Muscle of leg (tissue), 11 donors: ENCODE measurements around the gene CD101. TPM values are rescaled to one million over a fixed set of nuclear protein-coding genes. Genes with fewer than 3 reads are reported as not detected.

Experiments used
- DNase-seq: peaks from one replicate; pipeline ENCODE4 v3.0.0; 2013
- H3K27ac ChIP-seq: one replicate; pipeline ENCODE4 v1.5.1; 2013; ENCODE audit warnings: mild to moderate bottlenecking, low read length, control low read depth
- H3K27me3 ChIP-seq: one replicate; pipeline ENCODE4 v1.6.1; 2013; ENCODE audit warnings: low read length; ENCODE audit not compliant: control insufficient read depth, insufficient read depth
- H3K36me3 ChIP-seq: one replicate; pipeline ENCODE4 v1.6.1; 2013; ENCODE audit warnings: low read length; ENCODE audit not compliant: control insufficient read depth, insufficient read depth
- H3K4me1 ChIP-seq: one replicate; pipeline ENCODE4 v1.6.1; 2013; ENCODE audit warnings: low read length; ENCODE audit not compliant: control insufficient read depth, insufficient read depth
- H3K4me3 ChIP-seq: one replicate; pipeline ENCODE4 v1.5.1; 2013; ENCODE audit warnings: low read length, control low read depth
- H3K9me3 ChIP-seq: replicated peaks from 2 replicates; pipeline ENCODE4 v1.6.1; 2013; ENCODE audit warnings: low read depth, low read length; ENCODE audit not compliant: control insufficient read depth
- WGBS: methylation state at CpG from one replicate; pipeline ENCODE4 v1.1.5; 2013; ENCODE audit warnings: missing lambda C conversion rate; ENCODE audit not compliant: insufficient coverage; 5-methylcytosine and 5-hydroxymethylcytosine counted together
- polyA plus RNA-seq, 8 donors: library from polyadenylated mRNA; unstranded; fragments of 120-200 nt; gene quantifications; one replicate each; pipeline versions ENCODE4 v1.2.1 to v1.2.3, GENCODE V29; 2013; ENCODE audit warnings: inconsistent platforms in 1 of 8, low replicate concordance in 1 of 8; ENCODE audit not compliant: insufficient read length in 8 of 8, insufficient read depth in 1 of 8
- total RNA-seq: library from RNA; stranded (reverse); fragments of 120-200 nt; gene quantifications from one replicate; pipeline ENCODE4 v1.2.4, GENCODE V29; 2013

Gene CD101
- total and polyA plus RNA-seq, 9 donors = 3.5 to 8.4 (median 5.0) TPM

DNA sequence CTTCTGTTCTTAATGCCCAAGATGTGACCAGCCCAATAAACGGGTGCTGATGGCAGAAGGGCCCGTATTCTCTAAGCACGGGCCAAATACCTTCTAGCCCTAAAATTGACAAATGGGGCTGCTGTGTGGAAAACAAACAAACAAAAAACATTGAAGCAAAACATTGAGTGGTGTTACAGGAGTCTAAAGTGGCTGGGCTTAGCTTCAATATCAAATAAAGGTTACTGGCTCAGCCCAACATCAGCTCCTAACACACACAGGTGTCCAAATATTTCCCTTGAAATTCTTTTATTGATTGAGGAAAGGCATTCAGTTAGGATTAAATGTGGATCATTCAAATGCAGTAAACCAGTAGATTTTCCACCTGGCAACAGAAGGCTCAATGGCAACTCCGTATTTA lies 45.2 kb downstream of the CD101 start:
- Histone ChIP-seq H3K27me3 (no peaks in the 10 kb centered on the region), H3K27ac (no peak overlapping the region), H3K4me3 (no peak overlapping the region), H3K9me3 (no peaks in the 10 kb centered on the region), H3K4me1 (peaks cover 4% of the 10 kb centered on the region), H3K36me3 (no peaks in the 10 kb centered on the region)
- DNase-seq = no peak
- WGBS = 20% methylated on average over 1 of the region's 4 CpGs

DNA sequence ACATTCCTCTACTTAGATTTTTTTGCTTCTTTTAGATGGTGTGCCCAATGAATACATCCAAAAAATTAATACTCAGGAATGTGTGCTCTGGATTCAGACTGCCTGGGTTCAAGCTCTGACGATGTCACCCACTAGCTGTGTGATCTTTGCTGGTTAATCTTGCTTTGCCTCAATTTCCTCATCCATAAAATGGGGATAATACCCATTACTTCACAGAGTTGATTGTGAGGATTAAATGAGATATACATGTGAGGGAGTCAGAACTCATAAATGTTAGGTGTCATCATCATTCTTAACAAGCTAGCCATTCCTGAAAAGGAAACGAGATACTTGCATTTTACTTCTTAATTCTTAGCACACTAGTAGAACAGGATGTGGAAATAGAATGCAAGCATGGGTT lies 45.7 kb downstream of the CD101 start:
- no CpG with 5 or more reads among the region's 2 CpGs for WGBS
- DNase-seq = no peak
- Histone ChIP-seq H3K27me3 (no peaks in the 10 kb centered on the region), H3K9me3 (no peaks in the 10 kb centered on the region), H3K36me3 (no peaks in the 10 kb centered on the region), H3K27ac (no peak overlapping the region), H3K4me3 (no peak overlapping the region), H3K4me1 (peaks cover 4% of the 10 kb centered on the region)

DNA sequence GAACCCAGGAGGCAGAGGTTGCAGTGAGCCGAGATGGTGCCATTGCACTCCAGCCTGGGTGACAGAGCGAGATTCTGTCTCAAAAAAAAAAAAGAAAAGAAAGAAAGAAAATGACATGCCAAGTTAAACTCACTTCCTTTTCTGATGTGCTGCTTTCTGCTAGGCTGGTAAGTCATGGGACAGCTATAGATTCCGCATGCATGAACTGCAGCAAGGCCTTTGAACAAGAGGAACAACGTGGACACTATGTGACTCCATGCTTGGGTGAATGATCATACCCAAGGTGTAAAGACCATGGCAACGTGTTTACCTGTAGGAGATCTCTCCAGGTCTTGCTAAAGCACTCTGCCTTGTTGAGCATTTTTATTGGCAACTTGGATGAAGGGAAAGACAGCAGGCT lies 48.3 kb downstream of the CD101 start:
- Histone ChIP-seq H3K4me3 (no peak overlapping the region), H3K27me3 (no peaks in the 10 kb centered on the region), H3K36me3 (no peaks in the 10 kb centered on the region), H3K27ac (no peak overlapping the region), H3K4me1 (peaks cover 4% of the 10 kb centered on the region), H3K9me3 (no peaks in the 10 kb centered on the region)
- peak; percentile 58 for DNase-seq
- WGBS = 87% methylated on average over 5 of the region's 5 CpGs

DNA sequence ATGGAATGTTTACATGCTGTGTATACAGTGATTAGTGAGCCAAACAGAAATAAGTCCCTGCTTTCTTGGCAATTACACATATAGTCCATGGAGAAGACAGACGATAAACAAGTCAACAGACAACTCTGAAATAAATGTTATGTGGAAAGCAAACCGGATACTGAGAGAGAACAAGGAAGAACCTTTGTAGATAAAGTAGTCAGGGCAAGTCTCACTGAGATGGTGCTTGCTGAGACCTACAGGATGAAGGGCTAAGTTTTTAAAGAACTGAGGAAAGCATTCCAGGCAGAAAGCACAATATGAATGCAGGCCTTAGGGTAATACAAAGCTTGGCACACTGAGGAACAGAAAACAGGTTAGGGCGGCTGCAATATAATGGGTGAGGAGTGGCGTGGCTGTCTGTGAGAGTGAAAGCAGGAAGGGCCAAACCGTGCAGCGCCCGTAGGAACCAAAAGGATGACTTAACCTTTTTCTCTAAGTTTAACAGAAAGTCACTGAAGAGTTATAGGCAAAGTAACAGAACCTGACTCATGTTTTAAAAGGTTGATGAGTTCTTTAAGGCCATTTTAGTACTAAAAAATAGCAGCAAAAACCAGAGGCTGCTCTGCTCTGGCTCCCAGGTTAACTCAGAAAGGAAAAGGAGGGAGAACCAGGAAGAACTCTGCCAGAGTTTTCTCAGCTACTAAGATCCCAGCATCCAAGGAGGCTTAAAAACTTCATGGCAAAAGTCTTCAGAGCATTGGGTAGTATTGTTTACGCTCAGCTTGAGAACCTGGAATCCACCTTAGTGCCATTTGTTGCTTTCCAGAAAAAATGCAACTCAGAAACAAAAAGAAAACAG lies 49.9 kb downstream of the CD101 start:
- H3K36me3 ChIP-seq = no peaks in the 10 kb centered on the region
- DNase-seq = no peak
- no peaks in the 10 kb centered on the region for H3K9me3 ChIP-seq
- H3K4me1 ChIP-seq = peaks cover 4% of the 10 kb centered on the region
- peak overlapping the region; percentile 20 for H3K27ac ChIP-seq
- H3K27me3 ChIP-seq = no peaks in the 10 kb centered on the region
- 17% methylated on average over 3 of the region's 8 CpGs for WGBS
- no peak overlapping the region for H3K4me3 ChIP-seq

DNA sequence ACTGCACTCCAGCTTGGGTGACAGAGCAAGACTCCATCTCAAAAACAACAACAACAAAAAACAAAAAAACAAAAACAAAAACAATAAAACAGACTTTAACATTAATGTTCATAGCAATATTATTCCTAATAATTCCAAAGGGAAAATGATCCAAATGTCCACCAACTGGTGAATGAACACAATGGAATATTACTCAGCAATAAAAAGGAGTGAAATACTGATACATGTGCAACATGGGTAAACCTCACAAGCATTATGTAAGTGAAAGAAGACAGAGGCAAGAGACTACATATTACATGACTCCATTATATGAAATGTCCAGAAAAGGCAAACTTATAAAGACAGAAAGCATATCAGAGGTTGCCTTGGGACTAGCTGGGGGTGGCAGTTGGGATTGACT lies 52.5 kb downstream of the CD101 start:
- no peak for DNase-seq
- H3K27me3 ChIP-seq = no peaks in the 10 kb centered on the region
- H3K27ac ChIP-seq = no peak overlapping the region
- no peak overlapping the region for H3K4me3 ChIP-seq
- H3K36me3 ChIP-seq = no peaks in the 10 kb centered on the region
- H3K4me1 ChIP-seq = no peaks in the 10 kb centered on the region
- H3K9me3 ChIP-seq = no peaks in the 10 kb centered on the region

DNA sequence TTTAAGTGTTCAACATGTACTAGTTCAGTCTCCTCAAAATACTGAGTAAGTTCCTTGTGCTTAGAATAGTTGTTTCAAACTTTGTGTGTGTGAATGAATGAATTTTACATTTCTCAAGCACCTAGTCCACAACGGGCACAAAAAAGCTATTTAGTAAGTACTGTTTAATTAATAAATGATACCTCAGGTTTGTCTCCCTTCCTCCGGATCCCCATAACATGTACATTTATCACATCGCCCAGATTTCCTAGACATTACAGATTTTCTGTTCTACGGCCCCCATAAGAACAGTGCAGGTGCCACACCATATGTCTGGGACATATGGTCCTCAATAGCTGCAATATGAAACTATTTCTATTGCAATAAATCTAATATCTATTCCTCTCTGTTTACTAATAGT lies 57.2 kb downstream of the CD101 start:
- Histone ChIP-seq H3K9me3 (no peaks in the 10 kb centered on the region), H3K36me3 (no peaks in the 10 kb centered on the region), H3K27me3 (no peaks in the 10 kb centered on the region), H3K4me3 (no peak overlapping the region), H3K4me1 (peaks cover 3% of the 10 kb centered on the region), H3K27ac (no peak overlapping the region)
- no CpG with 5 or more reads among the region's 4 CpGs for WGBS
- DNase-seq = no peak

DNA sequence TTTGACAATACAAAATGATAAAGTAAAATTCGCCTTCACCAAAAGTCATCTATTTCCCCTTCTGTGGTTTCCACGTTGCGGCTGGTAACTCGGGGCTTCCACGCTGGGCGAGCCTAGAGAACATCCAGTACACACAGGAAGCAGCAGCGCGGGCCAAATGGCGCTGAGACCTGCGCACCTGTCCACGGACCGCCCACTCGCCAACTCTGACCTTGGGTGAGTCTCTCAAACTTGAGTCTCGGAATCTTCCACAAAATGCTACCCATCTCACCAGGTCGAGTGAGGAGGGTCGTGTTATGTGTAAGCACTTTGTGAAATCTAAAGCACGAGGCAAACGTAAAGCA lies 57.7 kb downstream of the CD101 start:
- H3K4me1 ChIP-seq = peaks cover 3% of the 10 kb centered on the region
- 2% methylated on average over 11 of the region's 18 CpGs for WGBS
- DNase-seq = peak; percentile 48
- no peaks in the 10 kb centered on the region for H3K27me3 ChIP-seq
- H3K4me3 ChIP-seq = peak overlapping the region; percentile 63
- no peaks in the 10 kb centered on the region for H3K36me3 ChIP-seq
- H3K9me3 ChIP-seq = no peaks in the 10 kb centered on the region
- peak overlapping the region; percentile 89 for H3K27ac ChIP-seq

DNA sequence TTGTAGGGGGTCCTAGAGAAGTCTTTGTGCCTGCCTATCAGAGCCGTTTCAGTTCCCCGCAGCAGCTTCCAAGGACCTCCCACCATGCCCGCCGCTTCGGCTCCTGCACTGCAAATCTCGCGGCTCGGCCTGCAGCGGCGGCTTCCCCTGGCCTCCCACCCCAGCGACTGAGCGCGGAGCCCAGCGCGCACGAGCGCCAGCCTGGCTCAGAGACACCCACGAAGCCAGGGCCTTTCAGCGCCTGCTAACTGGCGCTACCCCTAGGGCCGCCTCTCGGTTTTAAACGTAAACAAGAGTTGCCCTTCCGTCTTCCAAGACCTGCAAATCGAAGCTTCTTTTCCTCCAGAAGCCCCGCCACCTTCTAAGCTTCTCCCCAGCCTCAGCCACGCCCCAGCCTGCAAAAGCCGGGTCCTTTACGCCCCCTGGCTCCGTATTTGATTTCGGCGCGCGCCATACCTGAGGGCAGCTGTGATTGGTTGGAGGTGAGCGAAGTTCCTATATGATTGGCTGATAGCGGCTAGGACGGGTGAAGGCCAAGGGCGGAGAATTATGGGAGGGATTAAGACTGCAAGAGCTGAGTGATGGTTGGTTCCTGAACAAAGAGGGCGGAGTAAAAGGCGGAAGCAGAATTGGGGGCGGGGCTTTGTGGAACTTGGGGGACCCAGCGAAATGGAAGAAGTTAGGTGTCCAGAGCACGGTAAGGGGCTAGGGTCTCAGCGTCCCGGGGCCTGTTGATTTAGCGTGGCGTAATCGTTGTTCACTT lies 58.3 kb downstream of the CD101 start, which contains the start of gene TTF2:
TTF2 (plus strand) TSS at position 649 of the 763 bp plus-strand sequence; CDS start at position 670, 21 bp downstream.
- Histone ChIP-seq H3K27me3 (no peaks in the 10 kb centered on the region), H3K27ac (peak within 1 kb of the TSS; percentile 89), H3K36me3 (no peaks in the 10 kb centered on the region), H3K4me3 (peak within 1 kb of the TSS; percentile 63), H3K9me3 (no peaks in the 10 kb centered on the region), H3K4me1 (peaks cover 3% of the 10 kb centered on the region)
- peak; percentile 100 for DNase-seq
- WGBS = under 1% methylated on average over 38 of the region's 48 CpGs

DNA sequence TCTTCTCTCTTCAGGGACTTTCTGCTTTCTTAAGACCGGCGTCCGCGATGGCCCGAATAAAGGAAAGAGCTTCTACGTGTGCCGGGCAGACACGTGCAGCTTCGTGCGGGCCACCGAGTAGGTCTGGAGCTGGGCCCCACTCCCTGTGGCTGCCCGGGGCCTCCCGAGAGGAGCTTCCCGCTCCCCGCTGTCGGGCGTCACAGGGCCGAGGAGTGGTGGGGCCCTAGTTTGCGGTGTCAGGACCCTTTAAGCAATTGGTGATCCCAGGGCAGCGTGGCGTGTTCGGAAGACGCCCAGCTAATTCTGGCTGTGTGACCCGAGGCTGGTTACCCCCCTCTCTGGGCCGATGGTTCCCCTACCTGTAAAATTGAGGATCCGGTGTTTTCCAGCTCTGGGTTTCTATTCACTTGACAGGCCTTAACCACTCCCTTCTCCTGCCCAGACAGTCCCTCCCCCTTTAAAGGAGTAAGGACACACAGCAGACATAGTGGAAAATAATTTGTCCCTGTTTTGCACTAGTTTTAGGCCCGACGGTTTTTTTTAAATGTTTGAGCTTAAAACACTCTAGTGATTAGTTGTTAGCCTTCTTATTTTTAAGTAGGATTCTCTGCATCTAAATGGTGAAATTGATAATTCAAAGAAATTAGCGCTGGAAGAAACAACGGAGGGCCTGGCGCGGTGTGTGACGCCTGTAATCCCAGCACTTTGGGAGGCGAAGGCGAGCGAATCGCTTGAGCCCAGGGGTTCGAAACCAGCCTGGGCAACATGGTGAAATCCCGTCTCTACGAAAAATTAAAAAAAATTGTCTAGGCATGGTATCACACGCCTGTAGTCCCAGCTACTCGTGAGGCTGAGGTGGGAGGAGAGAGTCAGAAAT lies 59.1 kb downstream of the CD101 start:
- Histone ChIP-seq H3K9me3 (no peaks in the 10 kb centered on the region), H3K4me1 (peaks cover 3% of the 10 kb centered on the region), H3K27ac (peak overlapping the region; percentile 76), H3K4me3 (peak overlapping the region; percentile 63), H3K27me3 (no peaks in the 10 kb centered on the region), H3K36me3 (no peaks in the 10 kb centered on the region)
- 18% methylated on average over 31 of the region's 42 CpGs for WGBS
- DNase-seq = peak; percentile 72

DNA sequence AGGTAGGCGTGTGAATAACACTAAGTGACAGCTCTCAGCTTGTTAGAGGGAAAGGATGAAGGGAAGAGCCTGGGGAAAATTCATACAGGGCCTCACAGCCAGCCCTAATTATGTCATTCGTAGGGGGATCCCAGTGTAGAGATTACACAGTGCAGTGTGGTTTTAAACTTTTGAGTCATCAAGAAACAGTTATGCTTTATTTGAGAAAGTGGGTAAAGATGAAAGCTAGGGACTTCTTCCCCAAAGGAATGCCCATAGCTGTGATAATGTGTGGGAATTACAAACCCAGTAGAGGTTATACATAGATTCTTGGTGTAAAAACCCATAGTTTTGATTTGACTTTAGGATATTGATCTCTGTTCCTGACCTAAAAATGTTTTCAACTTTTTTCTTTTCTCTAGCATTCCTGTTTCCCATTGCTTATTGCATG lies 60.4 kb downstream of the CD101 start:
- 70% methylated on average over 1 of the region's 2 CpGs for WGBS
- no peak for DNase-seq
- Histone ChIP-seq H3K9me3 (no peaks in the 10 kb centered on the region), H3K36me3 (peaks cover 2% of the 10 kb centered on the region), H3K4me3 (no peak overlapping the region), H3K4me1 (peaks cover 3% of the 10 kb centered on the region), H3K27me3 (no peaks in the 10 kb centered on the region), H3K27ac (no peak overlapping the region)
